NCI-H128 (cell line): Measurements from ENCODE around the gene CEP72.
"Not testable (repeated sequence)": the region's sequence is repeated elsewhere in the genome, so short reads cannot be mapped to it uniquely, and the experiment has no call there.

Experiments used
- DNase-seq: peaks from one replicate; lab custom pipeline; 2025; ENCODE audit not compliant: unreplicated experiment; lab: John Stamatoyannopoulos, UW

CEP72 gene, protein sequence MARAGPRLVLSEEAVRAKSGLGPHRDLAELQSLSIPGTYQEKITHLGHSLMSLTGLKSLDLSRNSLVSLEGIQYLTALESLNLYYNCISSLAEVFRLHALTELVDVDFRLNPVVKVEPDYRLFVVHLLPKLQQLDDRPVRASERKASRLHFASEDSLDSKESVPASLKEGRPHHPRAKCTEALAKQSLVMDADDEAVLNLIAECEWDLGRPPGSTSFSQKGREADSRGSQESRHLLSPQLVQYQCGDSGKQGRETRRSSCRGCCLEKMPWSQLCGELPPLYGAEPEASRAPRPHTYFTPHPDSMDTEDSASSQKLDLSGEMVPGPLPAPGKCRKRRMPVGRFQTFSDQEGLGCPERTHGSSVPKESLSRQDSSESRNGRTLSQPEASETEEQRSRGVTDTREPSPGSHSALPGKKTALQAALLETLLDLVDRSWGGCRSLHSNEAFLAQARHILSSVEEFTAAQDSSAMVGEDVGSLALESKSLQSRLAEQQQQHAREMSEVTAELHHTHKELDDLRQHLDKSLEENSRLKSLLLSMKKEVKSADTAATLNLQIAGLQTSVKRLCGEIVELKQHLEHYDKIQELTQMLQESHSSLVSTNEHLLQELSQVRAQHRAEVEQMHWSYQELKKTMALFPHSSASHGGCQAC

DNA sequence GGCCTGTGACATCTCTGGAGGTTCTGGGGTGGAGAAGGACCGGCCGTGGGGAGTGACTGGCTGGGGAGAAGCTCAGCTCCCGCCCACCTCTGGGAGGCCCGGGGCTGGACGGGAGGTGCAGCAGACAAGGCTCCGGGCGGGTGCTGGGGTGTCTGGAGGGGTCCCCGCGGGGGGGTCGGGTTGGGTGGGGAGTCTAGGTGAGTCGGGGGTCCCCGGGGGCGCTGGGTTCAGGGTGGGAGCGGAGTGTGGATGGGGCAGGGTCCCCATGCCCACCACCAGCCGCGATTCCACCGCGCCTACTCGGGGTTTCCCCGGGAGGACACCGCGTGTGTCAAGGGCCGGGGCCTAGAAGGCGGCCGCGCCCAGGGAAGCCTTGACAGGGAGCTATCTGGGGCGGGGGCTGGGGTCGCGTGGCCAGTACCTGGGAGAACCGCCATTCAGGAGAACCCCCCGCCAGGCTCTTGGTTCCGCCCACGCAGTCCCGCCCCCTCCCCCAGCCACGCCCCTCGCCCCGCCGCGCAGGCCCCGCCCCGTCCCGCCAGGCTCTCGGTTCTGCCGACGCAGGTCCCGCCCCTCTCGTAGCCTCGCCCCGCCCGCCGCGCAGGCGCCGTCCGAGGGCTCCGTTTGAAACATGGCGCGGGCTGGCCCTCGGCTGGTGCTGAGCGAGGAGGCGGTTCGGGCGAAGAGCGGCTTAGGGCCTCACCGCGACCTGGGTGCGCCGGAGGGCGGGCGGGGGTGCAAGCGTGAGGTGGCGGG is at the start of gene CEP72:
TSS of gene CEP72 (plus strand) at position 610 of the 756 bp plus-strand sequence. CDS start at position 632, 22 bp downstream.
- peak; percentile 73 for DNase-seq

DNA sequence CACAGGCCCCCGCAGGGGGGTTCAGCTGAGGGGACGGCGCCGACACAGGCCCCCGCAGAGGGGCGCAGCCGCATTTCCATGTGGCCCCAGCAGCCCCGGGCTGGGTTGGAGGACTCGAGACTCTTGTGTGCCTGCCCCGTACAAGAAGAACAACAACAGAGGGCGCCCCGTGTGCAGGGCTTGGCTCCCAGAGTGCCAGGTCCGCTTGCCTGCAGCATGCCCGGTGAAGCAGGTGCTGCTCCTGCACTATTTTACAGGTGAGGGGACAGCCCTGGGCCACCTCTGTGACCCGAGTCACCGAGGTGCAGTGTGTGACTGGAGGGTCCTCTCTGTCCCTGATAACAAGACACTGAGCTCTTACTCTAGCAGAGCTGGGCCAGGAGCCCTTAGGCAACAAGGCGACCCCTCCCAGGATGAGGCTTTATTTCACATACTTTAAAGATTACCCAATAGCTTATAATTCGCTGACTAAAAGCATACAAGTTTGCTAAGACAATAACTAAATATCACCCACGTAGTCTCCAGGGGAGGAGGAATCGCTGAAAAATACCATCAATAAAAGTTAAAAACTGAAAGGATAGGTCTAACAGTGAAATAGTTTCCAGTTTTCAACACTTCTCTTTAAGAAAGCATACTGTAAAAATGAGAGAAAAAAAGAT is 46.2 kb upstream of the CEP72 start:
- DNase-seq, result no peak

DNA sequence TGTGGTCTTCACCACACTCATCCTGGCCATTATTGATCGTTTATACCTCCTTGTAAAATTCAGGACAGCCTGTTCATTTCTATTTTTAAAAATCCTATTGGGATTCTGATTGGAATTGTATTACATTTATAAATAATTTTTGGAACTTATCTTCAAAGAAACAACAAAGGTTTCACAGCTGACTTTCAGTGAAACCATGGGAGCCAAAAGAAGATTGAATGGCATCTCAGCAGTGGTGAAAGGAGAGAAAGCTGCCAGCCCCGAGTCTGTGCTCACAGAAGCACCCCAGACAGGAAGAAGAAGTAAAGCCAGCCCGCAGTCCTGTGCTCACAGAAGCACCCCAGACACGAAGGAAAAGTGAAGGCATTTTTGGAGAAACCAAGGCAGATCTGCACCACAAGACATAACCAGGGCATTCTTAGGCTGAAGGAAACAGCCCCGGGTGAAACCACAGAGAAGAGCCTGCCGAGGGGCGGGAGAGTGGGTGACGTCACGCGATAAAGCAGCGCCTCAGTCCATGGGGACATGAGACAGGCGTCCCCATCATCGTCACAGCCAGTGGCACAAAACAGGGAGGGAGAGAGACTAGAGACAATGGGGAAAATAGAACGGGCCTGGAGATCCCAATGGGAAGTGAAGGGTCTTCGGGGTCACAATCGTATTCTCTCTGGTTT is 45.4 kb upstream of the CEP72 start:
- DNase-seq, result no peak

DNA sequence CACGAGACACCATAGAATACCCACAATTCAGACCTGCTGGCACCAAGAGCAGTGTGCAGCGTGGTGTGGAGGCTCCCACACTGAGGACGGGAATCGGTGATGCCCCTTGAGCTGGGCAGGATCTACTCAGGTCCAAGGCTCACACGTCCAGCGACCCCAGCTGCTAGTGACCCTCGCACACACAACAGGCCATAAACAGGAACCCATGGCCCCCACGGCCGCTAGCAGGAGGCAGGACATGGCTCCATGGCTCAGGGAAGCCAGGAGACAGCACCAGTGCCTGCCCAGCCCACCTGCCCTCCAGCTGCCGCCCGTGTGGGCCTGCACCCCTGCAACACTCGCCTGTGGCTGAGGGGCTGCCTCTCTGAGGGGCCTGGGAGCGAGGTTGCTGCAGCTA is 44.5 kb upstream of the CEP72 start:
- no peak for DNase-seq

DNA sequence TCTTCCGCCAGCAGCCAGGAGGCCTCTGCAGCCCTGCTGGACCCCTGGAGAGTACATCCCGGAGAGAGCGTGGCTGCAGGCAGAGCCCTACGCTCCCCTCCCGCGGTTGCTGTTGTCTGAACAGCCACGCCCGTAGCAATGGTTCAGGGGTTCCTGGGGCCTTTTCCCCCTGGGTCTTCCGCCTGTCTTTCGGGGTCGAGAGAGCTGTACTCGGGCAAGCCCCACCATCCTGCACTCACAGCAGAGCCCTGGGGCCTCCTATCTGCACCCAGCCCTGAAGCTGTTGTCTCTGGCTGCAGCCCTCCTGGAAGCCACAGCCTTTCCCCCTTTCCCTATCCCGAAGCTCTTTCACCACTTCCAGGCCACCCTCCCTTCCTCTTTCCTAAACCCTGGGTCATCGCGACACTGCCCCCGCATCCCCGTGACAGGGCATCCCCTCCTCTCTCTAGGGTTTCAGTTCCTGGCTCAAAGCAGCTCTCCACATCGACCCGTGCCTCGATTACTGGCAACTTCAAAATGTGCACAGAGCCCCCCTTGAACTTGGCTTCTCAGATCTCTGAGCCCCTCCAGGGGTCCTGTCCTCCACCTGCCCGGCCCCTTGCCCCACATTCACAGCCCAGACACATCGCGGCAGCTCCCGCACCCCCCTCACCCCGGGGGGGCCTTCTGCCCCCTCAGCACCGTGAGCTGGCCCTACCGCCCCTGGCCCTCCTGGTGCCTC is 43.9 kb upstream of the CEP72 start:
- DNase-seq, result no peak

DNA sequence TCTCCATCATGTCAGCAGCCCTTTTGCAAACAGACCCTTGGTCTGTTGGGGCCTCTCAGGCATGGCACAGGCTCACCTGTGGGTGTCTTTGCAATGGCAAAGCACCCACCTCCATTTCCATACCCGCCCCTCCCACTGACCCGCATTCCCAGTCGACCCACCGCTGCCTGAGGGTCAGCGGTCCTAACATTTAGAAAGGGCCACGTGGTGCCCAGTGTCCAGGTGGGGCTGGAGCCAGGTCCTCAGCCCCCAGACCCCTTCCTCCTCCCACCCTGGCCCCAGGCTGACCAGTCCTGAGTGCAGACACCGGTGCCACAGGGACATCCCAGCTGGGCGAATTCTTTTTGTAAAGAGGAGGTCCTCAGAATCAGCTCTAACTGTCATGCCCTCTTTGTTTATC is 43.3 kb upstream of the CEP72 start:
- no peak for DNase-seq

DNA sequence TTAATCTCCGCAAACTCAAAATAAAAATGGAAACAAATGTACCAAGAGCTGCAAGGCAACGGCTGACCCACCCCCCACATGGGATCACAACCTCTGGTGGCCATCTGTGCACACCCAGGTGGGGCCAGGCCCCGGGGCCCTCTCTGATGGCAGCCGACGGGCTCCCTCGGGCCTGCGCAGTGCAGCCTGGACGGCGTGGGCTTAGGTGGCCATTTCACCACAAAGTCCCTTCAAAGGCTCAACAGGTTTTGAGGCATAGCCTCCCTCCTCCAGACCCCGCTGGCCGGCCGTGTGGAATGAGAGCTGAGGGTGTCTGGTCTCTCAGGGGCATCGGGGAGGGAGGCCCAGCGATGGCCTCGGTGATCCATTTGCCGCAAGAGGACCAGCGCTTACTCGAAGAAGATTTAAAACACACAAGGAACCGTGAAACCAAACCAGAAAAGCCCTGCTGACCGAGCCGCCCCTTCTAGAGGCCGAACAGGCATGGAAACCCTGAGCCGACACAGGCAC is 42.7 kb upstream of the CEP72 start:
- no peak for DNase-seq

DNA sequence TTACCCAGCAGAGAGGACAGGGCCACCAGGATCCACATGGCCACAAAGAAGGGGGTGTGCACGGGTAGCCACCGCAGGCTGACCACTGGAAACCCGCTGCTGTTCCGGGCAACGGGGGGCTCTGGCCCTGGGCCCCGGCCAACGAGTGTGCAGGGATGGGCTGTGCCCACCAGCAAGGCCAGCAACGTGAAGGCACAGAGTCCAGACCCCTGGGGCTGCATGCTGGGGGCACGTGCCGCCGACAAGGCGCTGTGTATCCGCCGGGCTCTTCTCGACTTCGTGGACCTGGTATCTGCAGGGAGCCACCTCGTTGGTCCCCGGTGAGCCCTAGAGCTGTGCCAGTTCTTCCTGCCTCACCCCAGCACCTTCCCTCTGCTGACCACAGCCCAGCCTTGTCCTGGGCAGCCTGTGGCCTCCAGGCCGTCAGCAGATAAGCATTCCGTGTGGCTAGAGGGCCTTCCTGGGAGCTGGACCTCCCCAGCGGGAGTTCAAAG is 42.2 kb upstream of the CEP72 start:
- DNase-seq, result no peak

DNA sequence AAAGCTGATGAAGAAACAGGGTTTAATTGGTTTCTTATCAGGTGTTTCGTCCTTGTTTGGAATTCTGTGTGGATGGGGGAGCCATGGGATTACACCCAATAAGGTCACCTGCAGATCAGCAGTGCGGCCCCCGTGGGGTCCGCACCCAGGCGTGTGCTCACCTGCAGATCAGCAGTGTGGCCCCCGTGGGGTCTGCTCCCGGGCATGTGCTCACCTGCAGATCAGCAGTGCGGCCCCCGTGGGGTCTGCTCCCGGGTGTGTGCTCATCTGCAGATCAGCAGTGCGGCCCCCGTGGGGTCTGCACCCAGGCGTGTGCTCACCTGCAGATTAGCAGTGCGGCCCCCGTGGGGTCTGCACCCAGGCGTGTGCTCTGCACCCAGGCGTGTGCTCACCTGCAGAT is 41.7 kb upstream of the CEP72 start:
- no peak for DNase-seq

DNA sequence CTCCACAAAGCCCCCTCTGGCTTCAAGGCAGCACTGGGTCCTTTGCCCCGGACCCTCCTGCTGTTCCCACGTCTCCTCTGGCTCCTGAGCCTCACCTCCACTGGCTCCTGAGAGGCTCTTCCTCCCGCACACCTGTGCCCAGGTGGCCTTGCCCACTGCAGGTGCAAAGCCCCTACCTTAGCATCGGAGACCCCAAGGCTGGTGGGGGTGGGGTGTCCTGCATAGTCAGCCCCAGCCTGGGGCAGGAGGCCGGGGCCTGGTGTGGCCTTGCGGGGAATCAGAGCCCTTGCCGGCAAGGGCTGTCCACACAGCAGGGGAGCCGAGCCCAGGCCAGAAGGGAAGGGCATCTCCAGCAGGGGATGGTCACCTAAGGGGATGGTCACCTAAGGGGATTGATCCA is 41.3 kb upstream of the CEP72 start:
- no peak for DNase-seq

DNA sequence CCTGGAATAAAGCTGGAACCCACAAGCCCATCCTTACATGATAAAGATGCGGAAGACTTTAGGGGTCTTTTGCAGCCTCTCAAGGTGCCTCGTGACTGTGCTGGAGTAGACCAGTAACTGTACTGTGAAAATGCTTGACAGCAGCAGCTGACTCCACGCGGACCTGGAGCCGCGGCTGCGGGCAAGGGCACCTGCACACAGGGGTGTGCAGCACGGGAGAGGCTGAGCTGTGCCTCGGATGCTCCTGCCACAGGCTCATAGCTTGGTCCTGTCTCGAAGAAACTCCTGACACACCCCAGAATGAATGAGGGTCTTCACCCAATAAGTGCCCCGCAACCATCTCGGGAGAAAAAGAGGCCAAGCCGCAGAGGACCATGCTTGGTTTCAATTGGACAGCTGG is 40.3 kb upstream of the CEP72 start:
- DNase-seq, result no peak

DNA sequence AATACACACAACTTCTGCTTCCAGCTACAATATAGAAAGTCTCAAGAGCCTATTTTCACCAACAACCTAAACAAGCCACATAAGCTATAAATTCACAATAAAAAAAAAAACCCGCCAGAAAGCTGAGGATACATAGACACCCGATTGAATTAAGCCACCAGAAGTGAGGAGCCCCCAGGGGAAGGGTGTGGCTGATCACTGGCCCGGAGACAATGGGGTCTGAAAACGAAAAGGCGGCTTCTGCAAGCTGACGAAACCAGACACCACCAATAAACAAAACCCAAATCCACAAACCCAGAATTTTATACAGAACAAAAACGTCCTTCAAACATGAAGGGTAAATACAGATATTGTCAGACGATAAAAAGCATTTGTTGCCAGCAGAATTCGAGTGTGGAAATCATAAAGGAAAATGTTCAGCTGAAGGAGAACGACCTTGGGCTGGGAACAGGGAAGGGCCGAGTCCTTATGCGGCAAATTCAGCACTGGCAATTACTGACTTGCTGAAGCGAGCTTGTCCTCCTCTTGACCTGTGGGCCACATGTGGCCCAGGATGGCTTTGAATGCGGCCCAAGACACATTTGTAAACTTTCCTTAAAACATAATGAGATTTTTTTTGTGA is 39.6 kb upstream of the CEP72 start:
- DNase-seq, result peak; percentile 85

DNA sequence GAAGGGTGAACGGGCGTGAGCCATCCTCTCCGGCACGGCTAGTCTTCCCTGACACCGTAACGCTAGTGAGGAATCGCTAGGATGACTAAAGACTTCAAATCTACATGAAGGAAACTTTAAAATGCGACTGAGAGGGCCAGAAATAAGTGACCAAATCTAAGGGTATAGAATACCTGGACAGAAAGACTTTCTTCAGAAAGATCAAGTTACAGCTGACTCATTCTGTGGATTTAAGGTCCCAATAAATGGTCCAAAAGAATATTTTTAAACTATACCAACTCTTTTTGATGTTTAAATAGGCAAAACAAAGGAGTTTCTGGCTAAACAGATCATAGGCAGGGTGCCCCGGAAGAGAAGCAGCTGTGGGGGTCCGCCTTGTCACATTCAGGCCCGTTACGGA is 38.9 kb upstream of the CEP72 start:
- DNase-seq, result no peak

DNA sequence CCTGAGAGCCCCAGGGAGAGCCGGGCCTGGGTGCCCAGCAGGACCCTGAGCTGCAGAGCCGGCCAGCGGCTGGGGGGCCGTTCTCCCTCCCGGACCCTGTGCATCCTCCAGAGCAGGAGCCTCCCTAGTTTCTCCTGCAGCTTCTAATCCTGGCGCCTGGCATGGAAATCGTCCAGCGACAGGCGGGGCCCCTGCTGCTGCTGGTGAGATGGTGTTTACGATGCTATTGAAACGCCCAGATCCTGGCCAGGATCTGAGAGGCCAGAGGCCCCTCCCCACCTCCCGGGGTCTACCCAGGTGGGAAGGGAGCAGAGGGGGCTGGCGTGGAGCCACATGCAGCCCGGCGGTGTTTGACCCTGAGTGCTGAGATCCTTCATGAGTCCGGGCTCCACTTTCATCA is 38.2 kb upstream of the CEP72 start:
- no peak for DNase-seq

DNA sequence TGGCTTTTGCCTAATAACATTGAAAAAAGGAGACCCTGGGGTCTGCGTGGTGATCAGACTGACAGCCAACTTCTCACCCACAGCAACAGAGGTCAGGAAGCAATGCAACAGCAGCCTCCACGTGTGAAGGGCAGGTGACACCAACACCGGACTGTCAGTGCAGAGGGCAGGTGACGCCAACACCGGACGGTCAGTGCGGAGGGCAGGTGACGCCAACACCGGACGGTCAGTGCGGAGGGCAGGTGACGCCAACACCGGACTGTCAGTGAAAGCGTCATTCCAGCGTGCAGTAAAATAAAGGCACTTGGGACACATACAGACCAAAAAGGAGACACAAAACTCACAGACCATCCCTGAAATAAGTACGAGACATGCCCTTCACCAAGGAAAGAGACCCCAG is 37.2 kb upstream of the CEP72 start:
- no peak for DNase-seq

DNA sequence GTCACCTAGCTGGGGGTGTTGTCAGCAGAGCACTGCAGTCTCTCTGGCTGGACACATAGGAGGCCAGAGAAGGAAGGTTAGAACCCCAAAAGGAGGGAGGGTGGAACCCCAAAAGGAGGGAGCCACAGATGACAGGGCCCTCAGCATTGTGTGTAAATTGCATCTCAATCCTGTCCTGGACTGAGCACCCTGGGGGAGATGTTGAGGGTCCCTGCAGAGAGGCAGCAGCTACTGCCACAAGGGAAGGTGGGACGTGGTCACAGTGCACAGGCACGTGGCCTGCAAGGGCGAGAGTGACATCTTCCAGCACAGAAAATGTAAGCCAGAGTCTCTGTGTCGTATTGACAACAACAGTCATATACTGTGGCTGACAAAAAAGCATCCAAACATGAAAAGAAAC is 36.5 kb upstream of the CEP72 start:
- no peak for DNase-seq

DNA sequence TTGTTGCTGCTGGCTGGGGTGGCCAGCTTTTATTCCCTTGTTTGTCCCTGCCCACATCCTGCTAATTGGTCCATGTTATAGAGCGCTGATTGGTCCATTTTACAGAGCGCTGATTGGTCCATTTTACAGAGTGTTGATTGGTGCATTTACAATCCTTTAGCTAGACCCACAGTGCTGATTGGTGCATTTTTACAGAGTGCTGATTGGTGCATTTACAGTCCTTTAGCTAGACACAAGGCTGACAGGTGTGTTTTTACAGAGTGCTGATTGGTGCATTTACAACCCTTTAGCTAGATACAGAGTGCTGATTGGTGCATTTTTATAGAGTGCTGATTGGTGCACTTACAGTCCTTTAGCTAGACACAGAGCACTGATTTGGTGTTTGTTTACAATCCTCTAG is 34.9 kb upstream of the CEP72 start:
- not testable (repeated sequence) for DNase-seq

DNA sequence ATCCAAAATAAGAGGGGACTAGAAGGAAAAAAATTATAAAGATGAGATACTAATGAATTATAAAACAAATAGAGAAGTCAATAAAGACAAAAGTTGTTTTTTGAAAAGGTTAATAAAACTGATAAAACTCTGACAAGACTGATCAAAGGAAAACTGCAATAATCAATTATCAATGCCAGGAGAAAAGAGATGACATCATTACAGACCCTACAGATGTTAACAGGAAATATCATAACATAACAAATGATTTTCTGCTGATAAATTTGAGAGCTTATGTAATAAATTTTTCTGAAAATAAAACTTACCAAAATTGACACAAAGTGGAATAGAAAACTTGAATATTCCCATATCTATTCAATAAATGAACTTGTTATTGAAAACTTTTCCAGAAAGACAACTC is 34.3 kb upstream of the CEP72 start:
- DNase-seq, result no peak

DNA sequence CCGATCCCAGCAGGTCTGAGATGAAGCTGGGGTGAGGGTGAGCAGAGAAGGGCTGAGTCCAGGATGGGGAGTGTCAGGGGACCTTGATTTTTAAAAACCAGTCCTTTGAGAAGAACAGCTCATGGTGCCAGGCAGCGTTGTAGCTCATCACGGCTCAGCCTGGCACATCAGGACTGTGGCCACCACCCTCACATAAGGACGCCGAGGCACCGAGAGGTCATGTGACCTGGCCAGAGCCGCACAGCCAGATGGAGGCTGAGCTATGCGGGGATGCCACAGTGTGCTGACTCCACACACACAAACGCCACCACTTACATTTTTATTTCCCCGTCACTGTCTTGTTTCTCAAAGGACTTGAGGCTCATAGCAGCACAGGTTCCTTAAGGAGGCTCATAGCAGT is 32.9 kb upstream of the CEP72 start:
- no peak for DNase-seq
